Coronary artery (tissue), 2 donors: ENCODE measurements around the gene RTTN.

ENCODE experiments used
- DNase-seq: peaks from one replicate; pipeline ENCODE4 v3.0.0-alpha.2; 2017; ENCODE audit warnings: low spot score
- H3K27ac ChIP-seq, 2 donors: fragments of 200-600 bp; sonication (generic); one replicate each; pipeline ENCODE4 v1.5.1; 2016 to 2019
- H3K4me3 ChIP-seq: fragments of 200-600 bp; sonication (generic); 2 replicates; pipeline ENCODE4 v1.5.1; 2016; ENCODE audit warnings: mild to moderate bottlenecking, moderate library complexity
- TF ChIP-seq, protein P1 (sequence below): fragments of 200-600 bp; sonication (generic); IDR thresholded peaks from one replicate; pipeline ENCODE4 v1.5.1; 2019; ENCODE audit warnings: antibody characterized with exemption

RTTN gene

DNA sequence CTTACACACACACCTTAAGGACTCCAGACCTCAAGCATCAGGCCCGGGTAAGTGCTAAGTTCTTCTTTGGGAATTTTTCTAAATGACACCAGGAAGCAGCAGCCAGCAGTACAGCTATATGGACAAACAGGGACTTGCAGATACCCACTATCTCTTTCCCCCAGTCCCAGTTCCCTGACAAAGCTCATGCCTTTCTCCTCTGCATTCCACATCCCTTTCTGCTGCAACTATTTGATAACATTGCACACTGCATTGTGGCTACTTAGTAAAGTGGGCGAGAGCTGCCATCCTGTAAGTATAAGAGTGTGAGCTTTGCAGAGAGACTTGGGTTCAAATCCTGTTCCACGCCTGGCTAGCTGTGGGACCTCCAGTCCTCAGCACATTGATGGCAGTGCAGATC, 243.8 kb downstream of the RTTN start:
- Histone ChIP-seq H3K4me3 (no peak overlapping the region), H3K27ac (no peak overlapping the region)
- DNase-seq, result no peak
- TF ChIP-seq, protein P1, sequence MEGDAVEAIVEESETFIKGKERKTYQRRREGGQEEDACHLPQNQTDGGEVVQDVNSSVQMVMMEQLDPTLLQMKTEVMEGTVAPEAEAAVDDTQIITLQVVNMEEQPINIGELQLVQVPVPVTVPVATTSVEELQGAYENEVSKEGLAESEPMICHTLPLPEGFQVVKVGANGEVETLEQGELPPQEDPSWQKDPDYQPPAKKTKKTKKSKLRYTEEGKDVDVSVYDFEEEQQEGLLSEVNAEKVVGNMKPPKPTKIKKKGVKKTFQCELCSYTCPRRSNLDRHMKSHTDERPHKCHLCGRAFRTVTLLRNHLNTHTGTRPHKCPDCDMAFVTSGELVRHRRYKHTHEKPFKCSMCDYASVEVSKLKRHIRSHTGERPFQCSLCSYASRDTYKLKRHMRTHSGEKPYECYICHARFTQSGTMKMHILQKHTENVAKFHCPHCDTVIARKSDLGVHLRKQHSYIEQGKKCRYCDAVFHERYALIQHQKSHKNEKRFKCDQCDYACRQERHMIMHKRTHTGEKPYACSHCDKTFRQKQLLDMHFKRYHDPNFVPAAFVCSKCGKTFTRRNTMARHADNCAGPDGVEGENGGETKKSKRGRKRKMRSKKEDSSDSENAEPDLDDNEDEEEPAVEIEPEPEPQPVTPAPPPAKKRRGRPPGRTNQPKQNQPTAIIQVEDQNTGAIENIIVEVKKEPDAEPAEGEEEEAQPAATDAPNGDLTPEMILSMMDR, result no peak

DNA sequence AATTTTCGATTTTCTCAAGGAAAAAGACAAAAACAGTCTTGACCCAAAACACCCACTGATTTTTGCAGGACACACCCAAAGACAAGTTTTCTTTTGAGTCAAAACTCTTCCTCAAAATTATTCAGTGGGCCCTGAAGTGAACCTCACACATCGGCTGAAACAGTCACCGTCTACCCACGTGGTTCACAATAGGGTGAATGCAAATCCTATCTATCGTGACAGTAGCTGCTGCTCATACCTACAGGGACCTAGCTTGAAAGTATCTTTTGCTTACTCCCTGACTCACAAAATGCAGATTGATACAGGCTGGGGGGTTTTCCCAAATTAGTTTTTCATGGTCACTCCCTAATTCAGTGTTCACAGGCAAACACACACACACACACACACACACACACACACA, 247.1 kb downstream of the RTTN start:
- Histone ChIP-seq H3K27ac (no peak overlapping the region), H3K4me3 (no peak overlapping the region)
- DNase-seq, result no peak
- TF ChIP-seq, protein P1, result no peak

DNA sequence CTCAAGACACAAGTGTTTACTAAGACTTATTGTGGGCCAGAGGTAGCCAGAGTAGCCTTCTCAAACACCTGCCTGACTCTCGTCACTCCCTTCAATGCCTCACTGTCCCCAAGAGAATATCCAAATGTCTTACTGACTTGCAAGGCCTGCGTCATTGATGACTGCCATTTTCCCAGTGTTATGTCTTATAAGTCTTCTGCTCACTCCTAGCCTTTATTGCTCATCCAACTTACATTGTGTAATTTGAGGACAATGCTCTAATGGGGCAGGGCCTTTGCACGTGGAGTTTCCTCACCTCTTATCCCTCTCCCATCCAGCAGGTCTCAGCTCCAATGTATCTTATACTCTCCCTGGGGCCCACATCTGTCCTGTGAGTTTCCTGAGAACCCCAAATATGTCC, 247.7 kb downstream of the RTTN start:
- TF ChIP-seq, protein P1, result no peak
- H3K27ac ChIP-seq, result no peak overlapping the region
- DNase-seq, result no peak
- no peak overlapping the region for H3K4me3 ChIP-seq

DNA sequence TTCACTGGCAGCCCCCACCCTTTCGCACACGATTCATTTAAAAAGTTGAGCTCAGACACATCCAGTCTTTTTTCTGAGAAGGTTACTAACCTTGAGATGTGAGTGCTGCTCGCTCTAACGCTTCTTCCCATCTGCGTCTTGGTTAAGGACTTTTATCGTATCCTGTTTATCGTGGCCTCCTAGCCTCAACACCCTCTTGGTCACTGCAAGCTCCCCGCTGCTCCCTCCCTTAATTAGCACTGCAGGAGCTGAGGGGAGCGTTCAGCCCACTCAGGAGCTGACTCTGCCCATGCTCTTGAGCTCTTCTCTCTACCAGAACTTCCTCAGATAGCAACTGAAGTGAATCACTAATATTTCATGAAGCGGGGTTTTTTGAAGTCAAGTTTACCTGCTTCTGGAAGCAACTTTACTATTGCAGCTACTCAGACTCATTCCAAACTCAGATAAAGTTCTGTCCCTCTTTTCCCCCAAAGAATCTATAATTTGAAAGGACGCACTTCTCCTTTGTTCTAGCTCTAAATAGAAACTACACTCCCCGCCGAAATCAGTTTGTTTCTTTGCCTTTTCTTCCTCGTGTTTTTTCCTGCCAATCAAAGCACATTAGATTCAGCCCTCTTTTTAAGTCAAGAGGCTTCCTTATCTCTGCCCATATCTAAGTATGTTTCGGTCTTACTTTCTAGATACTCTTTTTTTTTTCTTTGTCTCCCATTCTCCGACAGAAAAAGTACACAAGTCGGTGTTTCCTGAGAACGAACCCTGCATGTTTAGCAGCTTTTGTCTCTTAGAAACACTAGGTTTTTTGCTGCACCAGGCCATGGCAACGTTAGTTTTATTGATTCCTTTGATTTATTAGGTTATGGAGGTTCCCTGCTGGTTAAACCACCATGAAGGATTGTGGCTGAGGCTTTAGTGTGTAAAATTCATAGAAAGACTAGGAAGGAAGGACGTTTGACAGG, 248.5 kb downstream of the RTTN start:
- H3K27ac ChIP-seq, result no peak overlapping the region
- TF ChIP-seq, protein P1, result no peak
- no peak for DNase-seq
- no peak overlapping the region for H3K4me3 ChIP-seq

DNA sequence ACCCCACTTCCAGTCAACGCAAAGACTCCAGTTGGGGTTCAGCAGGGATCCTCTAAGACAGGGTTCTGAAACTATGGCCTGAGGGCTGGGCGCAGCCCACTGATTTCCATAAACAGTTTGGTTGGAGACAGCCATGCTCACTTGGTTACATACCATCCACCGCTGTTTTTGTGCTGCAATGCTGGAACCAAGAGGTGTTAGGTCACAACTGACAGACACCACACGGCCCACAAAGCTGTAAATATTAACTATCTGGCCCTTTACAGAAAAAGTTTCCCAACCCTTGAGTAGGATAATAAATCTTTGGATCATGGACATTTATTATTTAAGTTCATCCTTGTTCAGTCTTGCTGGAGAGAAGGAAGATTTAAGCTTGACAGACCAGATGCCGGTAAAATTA, 249.4 kb downstream of the RTTN start:
- Histone ChIP-seq H3K27ac (no peak overlapping the region), H3K4me3 (no peak overlapping the region)
- DNase-seq, result no peak
- TF ChIP-seq, protein P1, result no peak

DNA sequence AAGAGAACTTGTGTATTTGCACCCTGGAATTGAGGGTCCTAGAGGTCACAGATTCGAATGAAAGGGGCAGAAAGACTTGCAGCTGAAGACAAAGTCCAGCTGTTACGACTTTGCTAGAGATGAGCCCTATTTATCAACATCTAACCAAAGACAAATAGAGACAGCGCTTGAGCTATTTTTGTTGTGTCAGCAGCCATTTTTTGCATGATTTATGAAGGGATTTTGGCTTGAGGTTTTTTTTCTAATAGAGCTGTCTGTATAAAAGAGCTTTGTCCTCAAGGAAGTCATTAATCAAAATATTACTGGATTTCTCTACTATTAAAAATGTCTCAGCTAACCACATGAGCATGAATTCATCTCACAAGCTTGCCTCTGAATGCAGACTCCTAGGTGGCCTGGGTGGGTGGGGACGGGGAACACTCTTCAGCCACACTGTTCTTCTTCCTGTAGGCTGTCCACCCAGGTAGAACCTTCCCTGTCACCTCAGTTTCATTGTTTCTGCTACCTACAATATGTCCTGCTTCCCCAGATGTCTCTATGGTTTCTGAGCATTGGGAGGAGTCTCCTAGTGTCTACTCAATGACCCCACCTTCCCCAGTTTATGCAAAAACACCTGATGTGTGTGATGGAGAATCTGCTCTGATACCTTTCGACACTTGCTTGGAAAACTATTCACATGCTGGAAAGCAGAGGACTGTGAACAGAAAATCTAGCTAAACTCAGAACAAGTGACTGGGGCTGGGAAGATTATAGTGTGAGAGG, 250.6 kb downstream of the RTTN start:
- TF ChIP-seq, protein P1, result no peak
- DNase-seq, result no peak
- no peak overlapping the region for H3K27ac ChIP-seq
- H3K4me3 ChIP-seq, result no peak overlapping the region
